AG20443 (cell line): ENCODE data around the gene CTNND2.

Experiments
- DNase-seq: peaks from one replicate; pipeline ENCODE4 v3.0.0; 2012; ENCODE audit warnings: low spot score, mixed read lengths

Gene CTNND2

GRCh38 chr5:11520241-11520930 is 383.9 kb downstream of the CTNND2 start:
- no peak for DNase-seq

- DNase-seq = no peak
Measured at GRCh38 chr5:11519236-11519635, 385.0 kb downstream of the CTNND2 start.

GRCh38 chr5:11518676-11519075 is 385.6 kb downstream of the CTNND2 start:
- DNase-seq = no peak

GRCh38 chr5:11514705-11515432 is 389.4 kb downstream of the CTNND2 start:
- DNase-seq = no peak

- no peak for DNase-seq
Measured at GRCh38 chr5:11511878-11512277, 392.4 kb downstream of the CTNND2 start.

- DNase-seq = no peak
Measured at GRCh38 chr5:11510889-11511288, 393.4 kb downstream of the CTNND2 start.

- no peak for DNase-seq
Measured at GRCh38 chr5:11509793-11510192, 394.5 kb downstream of the CTNND2 start.

- DNase-seq = no peak
Measured at GRCh38 chr5:11507156-11507910, 396.9 kb downstream of the CTNND2 start.

- no peak for DNase-seq
Measured at GRCh38 chr5:11504886-11505193, 399.4 kb downstream of the CTNND2 start.

- no peak for DNase-seq
Measured at GRCh38 chr5:11504065-11504885, 400.0 kb downstream of the CTNND2 start.

- no peak for DNase-seq
Measured at GRCh38 chr5:11502783-11503182, 401.5 kb downstream of the CTNND2 start.

- DNase-seq = no peak
Measured at GRCh38 chr5:11497651-11498050, 406.6 kb downstream of the CTNND2 start.

GRCh38 chr5:11496137-11496719 is 408.0 kb downstream of the CTNND2 start:
- DNase-seq = no peak

- DNase-seq = no peak
Measured at GRCh38 chr5:11494340-11494739, 409.9 kb downstream of the CTNND2 start.

GRCh38 chr5:11491404-11492075 is 412.7 kb downstream of the CTNND2 start:
- DNase-seq = no peak

- no peak for DNase-seq
Measured at GRCh38 chr5:11483630-11484029, 420.6 kb downstream of the CTNND2 start.

GRCh38 chr5:11482011-11482410 is 422.2 kb downstream of the CTNND2 start:
- DNase-seq = no peak

- no peak for DNase-seq
Measured at GRCh38 chr5:11477786-11478185, 426.5 kb downstream of the CTNND2 start.

GRCh38 chr5:11476866-11477265 is 427.4 kb downstream of the CTNND2 start:
- DNase-seq = no peak

- no peak for DNase-seq
Measured at GRCh38 chr5:11468334-11469039, 435.8 kb downstream of the CTNND2 start.

GRCh38 chr5:11467588-11467987 is 436.7 kb downstream of the CTNND2 start:
- DNase-seq = no peak
